ENCODE results near the gene PUS3. TPM values are rescaled to one million over a fixed set of nuclear protein-coding genes. Genes with fewer than 3 reads are reported as not detected.

The PUS3 gene
- total RNA-seq, 4 donors from 2014 or later, result 6.6 to 11.2 (median 8.1) TPM

DNA sequence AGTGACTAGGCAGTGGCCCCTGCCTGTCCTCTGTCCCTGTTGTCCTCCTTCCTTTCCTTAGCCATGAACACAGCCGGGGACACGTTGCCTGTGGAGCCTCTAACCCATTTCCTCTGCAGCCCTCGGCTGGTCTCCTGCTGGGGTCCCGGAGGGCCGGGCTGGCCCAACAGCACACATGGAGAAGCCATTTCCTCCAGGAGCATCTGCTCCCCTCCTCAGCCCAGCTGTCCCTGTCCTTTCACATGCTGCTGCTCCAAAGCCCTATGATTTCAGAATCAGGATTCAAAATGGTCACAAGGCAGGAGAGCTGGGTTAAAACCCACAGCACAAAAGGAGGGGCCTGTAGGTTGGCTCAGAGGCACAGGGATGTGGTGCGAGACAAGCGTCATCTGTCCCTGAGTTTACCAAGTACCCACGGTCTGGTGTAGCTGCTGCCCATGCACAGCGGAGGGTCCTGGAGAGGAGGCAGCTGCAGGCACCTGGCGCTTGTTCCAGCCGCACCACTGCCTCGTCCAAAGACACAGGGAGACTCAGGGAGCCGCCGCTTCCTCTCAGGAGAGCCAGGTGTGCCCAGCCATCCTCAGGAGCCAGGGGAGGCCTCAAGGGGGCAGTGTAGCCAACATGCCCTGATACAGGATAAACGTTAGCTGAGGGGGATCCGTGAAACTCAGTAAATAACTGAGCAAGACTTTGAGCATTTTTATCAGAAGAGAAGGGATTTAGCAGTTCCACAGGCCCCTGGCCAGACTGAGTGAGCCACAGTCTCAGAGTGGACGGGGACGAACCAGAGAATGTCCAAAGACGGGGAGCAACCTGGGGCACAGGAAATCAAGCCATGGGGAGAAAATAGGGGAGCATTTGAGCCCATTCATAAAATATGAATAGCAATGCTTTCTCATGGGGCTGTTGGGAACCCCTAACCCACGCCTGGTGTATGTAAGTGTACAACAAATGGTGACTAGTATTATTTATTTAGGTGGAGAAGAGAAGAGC is 38.9 kb upstream of the PUS3 start:
- no peak overlapping the region for H3K4me3 ChIP-seq (ENCODE audit: low read depth, poor library complexity, severe bottlenecking)
- 39 to 51% methylated on average over 17 to 20 of the region's 20 CpGs for WGBS, 2 donors
- intact Hi-C loops (cut with DNase I; ENCODE audit: low total_unique reads), result loop anchor here (5.0 kb wide), 1 partner anchor 120 kb away; the partner anchor contains the start of gene CDON
- TF ChIP-seq CTCF (IDR thresholded peaks at IDR 0.05) (no peak), POLR2A (IDR thresholded peaks at IDR 0.05) (no peak)
- DNase-seq (ENCODE audit: low spot score in 2 of 2), result peak in 1 of 2 donors; percentile 88

- intact Hi-C loops (cut with DNase I; ENCODE audit: low total_unique reads), result loop anchor here (5.0 kb wide), 1 partner anchor 121 kb away; the partner anchor contains the start of gene CDON
- TF ChIP-seq POLR2A (IDR thresholded peaks at IDR 0.05), result no peak
- no peak for TF ChIP-seq CTCF (IDR thresholded peaks at IDR 0.05)
- no peak overlapping the region for H3K4me3 ChIP-seq (ENCODE audit: low read depth, poor library complexity, severe bottlenecking)
- DNase-seq (ENCODE audit: low spot score in 2 of 2), result no peak
- WGBS, 2 donors, result 75 to 76% methylated on average over 4 of the region's 4 CpGs
Measured at GRCh38 chr11:125941267-125941618, 38.2 kb upstream of the PUS3 start.

DNA sequence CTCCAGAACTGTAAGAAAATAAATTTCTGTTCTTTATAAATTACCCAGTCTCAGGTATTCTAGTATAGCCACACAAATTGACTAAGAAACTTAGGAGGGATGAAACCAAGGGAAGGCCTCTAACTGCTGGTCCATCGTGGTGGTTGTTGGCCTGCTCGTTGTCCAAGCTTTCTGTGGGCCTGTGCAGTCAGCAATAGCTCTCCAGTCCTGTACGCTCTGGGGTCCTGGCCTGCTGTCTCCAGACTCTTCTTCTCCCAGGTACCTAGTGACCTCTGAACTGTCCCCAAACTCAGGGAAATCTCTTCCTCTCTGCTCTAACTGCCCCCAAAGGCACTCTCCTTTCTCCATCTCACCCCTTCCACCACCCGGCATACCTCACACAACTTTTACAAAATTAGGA is 37.1 kb upstream of the PUS3 start:
- DNase-seq (ENCODE audit: low spot score in 2 of 2), result peak in 1 of 2 donors; percentile 58
- 93 to 98% methylated on average over 4 of the region's 4 CpGs for WGBS, 2 donors
- no peak for TF ChIP-seq POLR2A (IDR thresholded peaks at IDR 0.05)
- no peak for TF ChIP-seq CTCF (IDR thresholded peaks at IDR 0.05)
- intact Hi-C loops (cut with DNase I; ENCODE audit: low total_unique reads), result loop anchor here (5.0 kb wide), 1 partner anchor 122 kb away; the partner anchor contains the start of gene CDON
- no peak overlapping the region for H3K4me3 ChIP-seq (ENCODE audit: low read depth, poor library complexity, severe bottlenecking)

- intact Hi-C loops (cut with DNase I; ENCODE audit: low total_unique reads), result no loop called here
- TF ChIP-seq CTCF (IDR thresholded peaks at IDR 0.05) (no peak), POLR2A (IDR thresholded peaks at IDR 0.05) (no peak)
Measured at GRCh38 chr11:125939081-125939521, 36.1 kb upstream of the PUS3 start.

DNA sequence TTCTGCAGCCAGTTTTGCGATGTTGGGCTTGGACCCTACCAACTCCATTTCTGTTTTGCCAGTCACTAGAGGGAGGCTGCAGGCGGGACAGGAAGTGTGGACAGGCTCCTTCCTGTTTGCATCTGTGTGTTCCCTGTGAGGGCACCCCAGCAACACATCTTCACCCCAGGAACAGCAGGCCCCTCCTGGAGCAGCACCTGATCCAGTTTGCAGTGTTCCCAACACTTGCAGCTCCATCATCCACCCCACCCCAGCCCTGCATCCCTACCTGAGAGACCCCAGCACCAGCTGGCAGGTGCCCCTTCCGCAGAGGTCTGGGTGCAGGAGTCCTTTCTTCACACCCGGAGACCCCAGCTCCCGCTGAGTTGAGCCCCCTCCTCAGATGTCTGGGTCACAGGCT is 35.4 kb upstream of the PUS3 start:
- WGBS, 2 donors, result 79 to 85% methylated on average over 5 of the region's 5 CpGs
- DNase-seq (ENCODE audit: low spot score in 2 of 2), result peak in 1 of 2 donors; percentile 75

More at GRCh38 chr11:125939081-125939521, 36.1 kb upstream of the PUS3 start:
- 17 to 29% methylated on average over 4 of the region's 4 CpGs for WGBS, 2 donors
- no peak overlapping the region for H3K4me3 ChIP-seq (ENCODE audit: low read depth, poor library complexity, severe bottlenecking)
- peak in 1 of 2 donors; percentile 75 for DNase-seq (ENCODE audit: low spot score in 2 of 2)

More for the DNA sequence above, 35.4 kb upstream of the PUS3 start:
- intact Hi-C loops (cut with DNase I; ENCODE audit: low total_unique reads), result no loop called here
- H3K4me3 ChIP-seq (ENCODE audit: low read depth, poor library complexity, severe bottlenecking), result no peak overlapping the region
- TF ChIP-seq POLR2A (IDR thresholded peaks at IDR 0.05), result no peak
- TF ChIP-seq CTCF (IDR thresholded peaks at IDR 0.05), result no peak

All from lower leg skin (tissue), 4 donors.